Muscle of back (tissue), 11 donors: ENCODE results near the gene DAP. TPM values are rescaled to one million over a fixed set of nuclear protein-coding genes. Genes with fewer than 3 reads are reported as not detected.
"Not testable (repeated sequence)": the region's sequence is repeated elsewhere in the genome, so short reads cannot be mapped to it uniquely, and the experiment has no call there.

Source experiments
- DNase-seq, 3 donors: peaks; one replicate each; pipeline versions ENCODE4 v3.0.0 to v3.0.0-alpha.2; 2013
- polyA plus RNA-seq, 10 donors: library from polyadenylated mRNA; unstranded; fragments of 120-200 nt; gene quantifications; one replicate each; pipeline ENCODE4 v1.2.1, GENCODE V29; 2013; ENCODE audit not compliant: insufficient read length in 10 of 10

The DAP gene
- polyA plus RNA-seq, 10 donors: 42.7 to 75.7 (median 58.8) TPM

- DNase-seq: peak in 1 of 3 donors; percentile 56
These were observed 105.7 kb downstream of the DAP start for GRCh38 chr5:10655161-10655971.

DNA sequence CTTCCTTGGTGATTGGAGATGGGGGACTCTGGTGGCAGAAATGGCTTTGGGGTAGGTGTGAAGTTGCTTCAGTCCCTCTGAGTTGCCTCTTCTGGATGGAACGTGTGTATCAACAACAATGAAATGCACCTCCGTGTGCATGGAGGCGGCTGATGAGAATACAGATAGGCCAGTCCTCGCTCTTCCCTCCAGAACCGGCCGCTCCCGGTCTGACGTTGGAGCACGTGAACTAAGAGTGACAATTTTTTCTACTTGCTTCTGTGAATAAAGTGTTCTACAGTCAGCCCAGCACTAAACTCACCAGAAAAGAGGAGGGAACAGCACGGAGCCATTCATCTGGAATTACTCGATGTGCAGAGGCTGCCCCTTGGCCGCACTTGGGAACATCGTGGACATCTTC lies 106.5 kb downstream of the DAP start:
- DNase-seq: no peak

DNA sequence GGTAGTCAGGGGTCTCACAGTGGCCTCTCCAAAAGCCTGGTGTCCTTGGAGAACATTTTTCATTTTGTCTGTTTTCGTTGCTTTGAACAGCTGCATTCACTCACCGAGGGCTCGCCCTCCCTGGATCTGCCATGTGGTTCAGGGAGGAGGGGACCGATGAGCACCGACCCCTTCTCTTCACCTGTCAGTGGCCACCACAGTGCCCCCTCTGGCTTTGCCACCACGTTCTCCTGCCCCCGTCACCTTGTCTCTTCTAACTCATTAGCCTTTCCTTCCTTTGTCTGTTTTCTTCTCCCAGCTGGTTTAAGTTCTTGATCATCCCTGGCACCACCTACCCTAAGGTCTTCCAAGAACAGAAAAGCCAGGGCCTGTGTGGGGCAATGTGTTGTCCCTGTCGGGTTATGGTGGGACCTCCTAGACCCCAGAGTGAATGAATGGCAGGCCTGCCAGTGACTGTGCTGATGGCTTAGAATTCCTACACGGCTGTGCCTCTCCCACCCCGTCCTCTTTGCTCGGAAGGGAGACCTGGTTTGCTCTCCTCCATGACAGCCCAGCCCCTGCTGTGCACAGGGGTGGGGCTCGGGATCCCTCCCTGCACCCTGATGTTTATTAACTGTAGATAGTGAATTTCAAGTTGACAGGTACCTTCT lies 107.2 kb downstream of the DAP start:
- DNase-seq: no peak

- DNase-seq: peak in 2 of 3 donors; percentile 71 to 88
These were observed 108.0 kb downstream of the DAP start for GRCh38 chr5:10653043-10653442.

DNA sequence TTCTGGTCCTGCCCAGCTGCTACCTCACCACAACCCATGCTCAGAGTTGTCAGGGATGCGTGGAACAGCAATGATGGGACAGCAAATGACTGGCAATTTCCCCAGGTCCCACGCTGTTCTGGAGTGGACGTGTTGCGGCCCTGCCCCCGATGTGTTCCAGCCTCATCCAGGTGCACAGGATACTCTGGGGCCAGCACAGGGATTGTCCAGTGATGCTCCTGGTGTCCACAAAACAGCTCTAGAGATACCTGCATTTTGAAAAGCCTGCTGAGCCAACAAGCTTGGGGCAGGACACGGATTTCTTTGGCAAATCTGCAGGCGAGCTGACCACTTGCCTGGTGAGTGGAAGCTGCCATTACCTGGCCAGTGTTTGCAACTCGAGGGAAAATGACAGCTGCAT lies 108.4 kb downstream of the DAP start:
- no peak for DNase-seq

DNA sequence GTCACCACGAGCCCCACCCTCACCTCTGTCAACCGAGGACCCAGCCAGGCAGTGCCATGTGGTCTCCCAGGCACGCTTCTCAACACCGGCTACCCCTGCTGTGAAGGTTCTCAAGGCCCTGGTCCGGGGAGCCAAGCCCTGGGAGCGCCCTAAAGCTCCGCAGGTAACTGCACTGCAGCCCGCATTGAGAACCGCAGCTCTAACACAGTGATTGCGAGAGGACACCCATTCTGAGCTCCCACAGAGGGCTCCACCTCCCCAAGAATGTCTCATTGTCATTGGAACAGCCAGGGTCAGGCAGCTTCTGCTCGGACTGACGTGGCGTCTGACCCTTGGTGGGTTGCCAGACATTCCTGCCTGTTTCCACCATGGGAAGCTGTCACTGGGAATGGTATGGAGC lies 108.9 kb downstream of the DAP start:
- no peak for DNase-seq

- peak in 1 of 3 donors; percentile 61 for DNase-seq
These were observed 111.2 kb downstream of the DAP start for GRCh38 chr5:10649666-10650380.

DNA sequence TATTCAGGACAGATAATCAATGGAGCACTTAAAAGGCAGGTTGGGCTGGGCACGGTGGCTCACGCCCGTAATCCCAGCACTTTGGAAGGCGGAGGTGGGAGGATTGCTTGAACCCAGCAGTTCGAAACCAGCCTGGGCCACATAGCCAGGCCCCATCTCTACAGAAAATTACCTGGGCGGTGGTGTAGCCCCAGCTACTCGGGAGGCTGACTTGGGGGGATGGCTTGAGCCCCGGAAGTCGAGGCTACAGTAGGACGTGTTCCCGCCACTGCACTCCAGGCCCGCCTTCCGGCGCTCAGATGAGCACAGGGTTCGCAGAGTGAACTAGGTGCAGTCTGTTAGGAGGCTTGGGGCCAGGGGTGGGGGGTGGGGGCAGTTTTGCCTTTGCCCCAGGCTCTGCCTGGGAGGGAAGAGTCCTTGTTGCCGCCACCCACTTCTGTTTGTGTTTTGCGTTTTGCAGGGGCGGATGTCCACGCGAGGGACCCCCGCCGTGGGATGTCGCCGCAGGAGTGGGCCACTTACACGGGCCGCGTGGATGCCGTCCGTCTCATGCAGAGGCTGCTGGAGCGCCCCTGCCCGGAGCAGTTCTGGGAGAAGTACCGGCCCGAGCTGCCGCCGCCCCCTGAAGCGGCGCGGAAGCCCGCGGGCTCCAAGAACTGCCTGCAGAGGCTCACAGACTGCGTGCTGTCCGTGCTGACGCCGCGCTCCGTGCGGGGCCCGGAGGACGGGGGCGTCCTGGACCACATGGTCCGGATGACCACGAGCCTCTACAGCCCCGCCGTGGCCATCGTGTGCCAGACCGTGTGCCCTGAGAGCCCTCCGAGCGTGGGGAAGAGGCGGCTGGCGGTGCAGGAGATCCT lies 112.0 kb downstream of the DAP start:
- no peak for DNase-seq

- DNase-seq: no peak
These were observed 113.4 kb downstream of the DAP start for GRCh38 chr5:10647640-10648039.

DNA sequence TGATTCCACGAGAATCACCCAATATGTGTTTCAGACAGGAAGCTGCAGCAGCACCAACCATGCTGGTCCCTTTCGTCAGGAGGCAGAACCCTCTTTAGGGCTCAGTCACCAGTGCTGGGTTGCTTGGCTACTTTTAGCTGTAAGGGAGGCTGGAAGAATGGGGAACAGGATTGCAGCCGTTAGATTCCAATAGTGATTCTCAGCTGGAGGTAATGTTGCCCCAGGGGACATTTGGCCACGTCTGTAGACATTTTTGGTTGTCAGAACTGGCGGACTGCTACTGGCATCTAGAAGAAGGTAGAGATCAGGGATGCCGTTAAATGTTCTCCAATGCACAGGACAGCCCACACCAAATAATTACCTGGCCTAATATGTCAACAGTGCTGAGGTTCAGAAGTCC lies 115.4 kb downstream of the DAP start:
- DNase-seq: no peak

- no peak for DNase-seq
These were observed 115.9 kb downstream of the DAP start for GRCh38 chr5:10645146-10645545.

DNA sequence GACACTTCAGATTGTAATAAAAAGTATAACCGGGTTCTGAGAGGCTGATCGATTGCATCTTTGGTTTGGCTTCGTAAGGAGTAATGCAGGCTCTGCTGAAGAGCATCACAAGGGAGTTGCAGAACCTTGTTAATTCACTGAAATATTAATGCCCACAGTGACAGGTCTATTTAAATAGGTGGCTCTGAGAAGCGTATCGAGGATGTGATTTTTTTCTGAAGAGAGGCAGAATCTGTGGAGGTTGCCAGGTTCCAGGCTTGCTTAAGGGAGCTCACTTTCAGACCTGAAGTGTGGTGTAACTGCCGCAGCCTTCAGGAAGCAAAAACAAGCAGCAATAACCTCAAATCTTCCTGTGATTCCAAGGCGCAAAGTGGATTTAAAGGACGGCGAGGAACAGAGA lies 116.8 kb downstream of the DAP start:
- no peak for DNase-seq

- no peak for DNase-seq
These were observed 118.7 kb downstream of the DAP start for GRCh38 chr5:10642367-10642766.

GRCh38 chr5:10639846-10640368 lies 121.1 kb downstream of the DAP start:
- no peak for DNase-seq

DNA sequence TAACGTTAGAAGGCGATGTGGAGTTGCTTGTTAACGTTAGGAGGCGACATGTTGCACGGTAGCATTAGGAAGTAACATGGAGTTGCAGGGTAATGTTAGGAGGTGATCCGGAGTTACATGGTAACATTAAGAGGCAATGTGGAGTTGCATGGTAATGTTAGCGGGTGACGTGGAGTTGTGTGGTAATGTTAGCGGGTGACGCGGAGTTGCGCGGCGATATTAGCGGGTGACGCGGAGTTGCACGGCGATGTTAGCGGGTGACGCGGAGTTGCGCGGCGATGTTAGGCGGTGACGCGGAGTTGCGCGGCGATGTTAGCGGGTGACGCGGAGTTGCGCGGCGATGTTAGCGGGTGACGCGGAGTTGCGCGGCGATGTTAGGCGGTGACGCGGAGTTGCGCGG lies 122.3 kb downstream of the DAP start:
- DNase-seq: not testable (repeated sequence)

- DNase-seq: no peak
These were observed 123.1 kb downstream of the DAP start for GRCh38 chr5:10637944-10638343.

- no peak for DNase-seq
These were observed 124.5 kb downstream of the DAP start for GRCh38 chr5:10636363-10637142.

DNA sequence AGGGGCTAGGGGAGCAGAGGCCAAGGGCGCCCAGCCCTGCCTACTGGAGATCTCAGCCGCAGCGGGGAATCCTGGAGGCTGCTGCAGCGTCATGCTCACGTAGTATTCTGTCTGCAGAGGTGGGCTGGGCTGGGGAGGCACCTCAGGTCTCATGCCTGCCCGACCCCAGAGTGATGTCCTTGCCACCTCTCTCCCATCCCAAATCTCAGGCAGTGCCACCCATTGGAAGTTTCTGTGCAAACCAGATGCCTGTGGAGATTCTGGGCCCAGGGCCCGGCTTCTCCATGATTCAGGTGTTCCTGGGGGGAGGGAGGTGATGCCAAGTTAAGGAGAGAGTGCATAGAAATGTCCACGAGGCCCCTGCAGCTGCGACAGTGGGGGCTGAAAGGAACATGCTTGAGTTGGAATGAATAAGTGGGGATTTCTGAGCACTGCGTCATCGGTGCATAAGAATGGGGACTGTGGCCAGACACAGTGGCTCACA lies 125.1 kb downstream of the DAP start:
- DNase-seq: no peak

GRCh38 chr5:10635257-10635866 lies 125.7 kb downstream of the DAP start:
- peak in 1 of 3 donors; percentile 32 for DNase-seq

DNA sequence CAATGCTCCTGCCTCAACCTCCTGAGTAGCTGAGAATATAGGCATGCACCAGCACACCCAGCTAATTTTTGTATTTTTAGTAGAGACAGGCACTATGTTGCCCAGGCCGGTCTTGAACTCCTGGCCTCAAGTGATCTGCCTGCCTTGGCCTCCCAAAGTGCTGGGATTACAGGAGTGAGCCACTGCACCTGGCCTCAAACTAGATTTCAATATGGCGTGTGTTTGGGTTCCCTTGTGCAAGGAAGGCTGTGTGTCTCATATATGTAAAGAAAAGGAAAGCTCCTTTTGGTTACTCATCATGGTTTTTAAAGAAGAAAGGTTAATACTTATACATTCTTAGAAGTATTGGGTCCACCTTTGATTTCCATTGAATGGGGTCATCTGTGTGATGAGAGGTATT lies 126.5 kb downstream of the DAP start:
- no peak for DNase-seq
